Measurements from ENCODE around the gene FGFRL1. TPM values are rescaled to one million over a fixed set of nuclear protein-coding genes. Genes with fewer than 3 reads are reported as not detected.

FGFRL1 gene, protein sequence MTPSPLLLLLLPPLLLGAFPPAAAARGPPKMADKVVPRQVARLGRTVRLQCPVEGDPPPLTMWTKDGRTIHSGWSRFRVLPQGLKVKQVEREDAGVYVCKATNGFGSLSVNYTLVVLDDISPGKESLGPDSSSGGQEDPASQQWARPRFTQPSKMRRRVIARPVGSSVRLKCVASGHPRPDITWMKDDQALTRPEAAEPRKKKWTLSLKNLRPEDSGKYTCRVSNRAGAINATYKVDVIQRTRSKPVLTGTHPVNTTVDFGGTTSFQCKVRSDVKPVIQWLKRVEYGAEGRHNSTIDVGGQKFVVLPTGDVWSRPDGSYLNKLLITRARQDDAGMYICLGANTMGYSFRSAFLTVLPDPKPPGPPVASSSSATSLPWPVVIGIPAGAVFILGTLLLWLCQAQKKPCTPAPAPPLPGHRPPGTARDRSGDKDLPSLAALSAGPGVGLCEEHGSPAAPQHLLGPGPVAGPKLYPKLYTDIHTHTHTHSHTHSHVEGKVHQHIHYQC
- 35.5 and 40.6 TPM in 2 replicates for total RNA-seq (2014; rRNA removed; shearing (Covaris generic))

DNA sequence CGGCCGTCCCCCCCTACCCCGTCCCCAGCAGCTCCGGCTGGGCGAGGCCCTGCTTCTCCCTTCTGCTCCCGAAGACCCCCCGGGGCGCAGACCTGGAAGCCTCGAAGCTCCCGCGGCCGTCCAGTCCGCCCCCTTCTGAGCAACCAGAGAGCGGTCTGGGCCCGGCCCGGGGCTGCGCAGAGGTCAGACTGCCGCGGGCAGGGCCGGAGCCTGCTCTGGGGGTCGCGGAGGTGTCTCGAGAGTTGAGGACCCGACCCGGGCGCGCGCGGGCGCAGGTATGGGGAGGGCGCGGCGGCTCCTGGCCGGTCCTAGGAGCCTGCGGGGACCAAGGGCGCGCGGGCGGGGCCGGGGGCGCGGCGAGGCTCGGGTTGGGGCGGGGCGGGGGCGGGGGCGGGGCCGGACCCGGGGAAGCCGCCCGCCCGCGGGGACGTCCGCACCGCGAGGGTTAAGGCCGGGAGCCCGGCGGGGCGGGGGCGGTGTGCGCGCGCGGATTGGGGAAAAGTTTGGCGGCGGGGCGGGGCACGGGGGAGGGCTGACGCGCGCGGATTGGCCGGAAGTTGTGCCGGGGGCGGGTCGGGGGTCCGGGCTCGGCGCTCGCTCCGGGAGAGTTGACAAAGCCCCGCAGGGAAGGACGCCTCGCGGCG lies at the start of gene FGFRL1:
Gene FGFRL1, plus strand, starts transcription at position 605 of the 644 bp plus-strand sequence. CDS start 860 bp downstream, outside the sequence.
- peak; percentile 93 for DNase-seq (ENCODE audit: low read depth)

DNA sequence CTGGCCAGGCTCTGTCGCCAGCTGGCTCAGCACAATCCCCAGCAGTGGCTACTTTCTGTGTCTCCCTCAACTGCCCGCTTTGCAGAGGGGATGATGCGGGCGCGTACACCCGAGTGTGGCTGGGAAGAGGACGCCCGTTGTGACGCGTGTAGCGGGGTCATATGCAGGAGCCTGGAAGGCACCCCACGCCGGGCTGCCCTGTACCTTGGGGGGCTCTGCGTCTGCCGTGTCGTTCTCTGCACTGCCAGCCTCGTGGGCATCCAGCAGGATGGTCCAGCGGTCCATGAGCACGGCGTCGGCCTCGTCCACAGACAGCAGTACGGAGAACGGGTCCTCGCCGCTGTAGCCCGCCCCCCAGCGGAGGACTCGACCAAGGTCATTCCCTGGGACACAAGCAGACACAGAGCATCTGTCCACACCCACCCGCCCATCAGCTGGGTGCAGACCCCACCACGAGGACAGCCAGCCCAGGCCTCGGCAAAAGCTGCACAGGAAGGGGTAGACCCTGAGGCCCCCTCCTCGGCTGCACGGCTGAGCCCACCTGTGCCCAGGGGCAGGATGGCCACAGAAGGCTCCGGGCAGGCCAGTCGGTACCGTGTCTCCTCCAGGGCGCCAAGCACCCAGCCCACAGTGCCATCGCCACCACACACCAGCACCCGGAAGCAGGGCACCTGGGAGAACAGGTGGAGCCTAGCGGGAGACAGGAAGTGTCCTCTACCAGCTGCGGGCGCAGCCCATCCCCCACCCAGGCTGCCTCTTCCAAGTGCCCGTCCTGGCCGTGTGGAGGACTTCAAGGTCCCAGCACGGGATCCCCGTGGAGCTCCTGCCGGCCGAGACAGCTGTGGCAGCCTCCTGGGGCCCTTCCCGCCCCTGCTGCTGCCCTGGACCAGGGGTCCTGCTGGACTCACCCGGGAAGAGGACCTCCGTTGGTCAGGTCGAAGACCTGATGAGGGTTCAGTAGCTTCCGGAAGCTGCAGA lies 48.9 kb upstream of the FGFRL1 start:
- DNase-seq (ENCODE audit: low read depth), result no peak

DNA sequence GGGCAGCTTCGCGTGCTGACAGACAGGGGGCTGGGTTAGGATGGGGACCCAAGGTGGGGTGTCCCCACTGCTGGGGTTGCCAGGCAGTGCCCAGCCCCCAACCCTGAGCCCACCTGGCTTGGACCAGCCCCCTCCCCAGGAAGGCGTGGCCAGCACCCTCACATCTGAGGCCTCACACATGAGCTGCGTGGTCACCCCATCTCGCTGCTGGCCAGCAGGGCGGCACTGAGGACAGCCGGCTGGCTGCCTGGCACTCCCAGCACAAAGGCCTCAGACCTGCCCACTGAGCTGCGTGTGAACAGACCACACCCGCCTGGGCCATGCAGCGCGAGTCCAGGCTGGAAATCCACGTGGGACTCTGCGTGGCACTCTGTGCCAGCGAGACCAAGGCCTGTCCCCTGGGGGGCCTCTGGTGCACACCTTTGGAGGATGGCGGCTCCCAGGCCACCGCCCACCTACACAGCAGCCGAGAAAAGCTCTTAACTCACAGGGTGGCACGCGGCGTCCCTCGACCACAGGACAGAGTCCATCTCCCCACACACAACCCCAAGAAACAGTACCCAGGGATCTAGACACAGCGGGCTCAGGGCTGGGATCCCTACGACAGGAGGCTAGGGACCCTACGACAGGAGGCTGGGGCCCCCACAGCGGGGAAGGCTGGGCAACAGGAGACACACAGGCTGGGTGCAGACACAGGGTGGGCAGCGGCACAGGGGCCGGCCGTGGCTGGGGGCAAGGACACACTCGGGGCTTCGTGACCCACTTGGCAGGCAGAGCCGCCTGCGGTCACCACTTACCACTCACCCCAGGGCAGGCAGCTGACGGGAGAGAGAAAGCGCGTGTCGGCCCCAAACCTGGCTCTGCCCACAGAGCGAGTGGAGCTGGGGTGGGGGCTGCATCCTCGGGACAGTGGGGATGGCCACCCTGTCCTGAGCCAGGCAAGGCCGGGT lies 47.9 kb upstream of the FGFRL1 start:
- no peak for DNase-seq (ENCODE audit: low read depth)

DNA sequence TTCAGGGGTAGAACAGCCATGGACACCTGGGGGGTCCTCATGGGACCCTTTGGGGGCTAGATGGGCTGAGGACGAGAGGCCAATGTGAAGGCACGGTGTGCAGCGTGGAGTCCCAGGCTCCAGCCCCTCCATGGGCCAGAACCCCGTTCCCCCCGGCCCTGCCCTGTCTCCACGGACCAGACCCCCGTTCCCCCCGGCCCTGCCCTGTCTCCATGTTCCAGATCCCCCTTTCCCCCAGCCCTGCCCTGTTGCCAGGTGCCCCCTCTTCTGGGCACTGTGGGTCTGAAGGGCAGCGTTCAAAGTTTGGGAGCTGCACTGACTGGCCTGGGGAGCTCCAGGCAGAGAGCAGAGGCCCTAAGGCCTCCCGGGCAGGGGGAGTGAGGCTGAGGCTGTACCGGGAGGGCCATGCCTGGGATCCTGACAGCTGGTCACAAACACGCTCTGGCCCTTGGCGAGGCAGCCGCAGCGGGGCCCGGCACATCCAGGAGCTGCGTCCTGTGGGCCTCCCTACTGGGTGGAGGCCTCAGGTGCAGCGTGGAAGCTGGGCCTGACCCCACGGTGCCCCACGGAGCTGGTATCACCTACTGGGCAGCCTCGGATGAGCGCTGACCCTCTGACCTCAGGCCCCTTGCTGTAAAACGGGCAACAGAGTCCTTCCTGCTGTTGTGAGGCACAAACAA lies 46.9 kb upstream of the FGFRL1 start:
- no peak for DNase-seq (ENCODE audit: low read depth)

DNA sequence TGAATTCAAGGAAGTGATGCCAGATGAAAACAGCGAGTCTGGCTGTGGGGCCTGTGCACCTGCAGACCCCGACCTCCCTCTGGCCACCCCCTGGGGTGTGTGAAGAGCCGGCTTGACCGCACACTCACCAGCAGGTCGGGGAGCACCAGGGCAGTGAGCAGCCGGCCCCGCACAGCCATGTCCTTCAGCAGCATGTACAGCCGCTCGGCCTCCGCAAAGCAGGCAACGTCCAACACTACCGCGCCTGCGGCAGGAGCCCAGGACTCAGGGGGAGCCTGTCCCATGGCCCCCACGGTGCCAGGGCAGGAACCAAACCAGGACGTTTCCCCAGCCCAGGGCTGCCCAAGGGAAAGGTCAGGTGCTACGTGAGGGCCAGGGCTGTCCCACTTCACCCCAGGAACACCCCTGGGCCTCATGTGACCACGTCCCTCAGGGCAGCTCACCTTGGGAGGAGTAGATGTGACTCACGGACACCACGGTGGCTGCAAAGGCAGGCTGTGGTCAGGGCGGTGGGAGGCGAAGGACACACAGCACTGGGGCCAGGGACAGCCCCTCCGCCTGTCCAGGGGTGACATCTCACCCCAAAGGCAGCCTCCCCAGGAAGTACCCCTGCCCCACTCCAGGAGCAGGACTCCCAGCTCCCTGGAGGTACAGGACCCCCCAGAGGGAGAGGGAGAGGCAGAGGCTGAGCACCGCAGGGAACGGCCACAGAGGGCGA lies 46.2 kb upstream of the FGFRL1 start:
- no peak for DNase-seq (ENCODE audit: low read depth)

DNA sequence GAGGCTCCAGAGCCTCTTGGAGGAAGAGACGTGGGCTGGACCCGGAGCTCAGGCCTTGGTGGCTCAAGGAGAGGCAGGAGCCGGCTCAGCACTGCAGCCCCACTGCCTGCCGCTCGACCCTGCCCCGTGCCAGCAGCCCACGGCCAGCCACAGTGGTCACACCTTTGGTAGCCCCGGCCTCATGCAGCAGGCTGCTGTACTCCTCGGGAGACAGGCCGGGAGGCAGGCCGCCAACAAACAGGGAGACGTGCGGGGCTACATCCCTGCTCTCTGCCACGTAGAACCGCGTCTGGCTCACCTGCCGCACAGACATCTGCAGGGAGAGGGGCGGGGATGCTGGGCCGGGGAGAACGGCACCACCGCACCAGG lies 45.7 kb upstream of the FGFRL1 start:
- DNase-seq (ENCODE audit: low read depth), result no peak

DNA sequence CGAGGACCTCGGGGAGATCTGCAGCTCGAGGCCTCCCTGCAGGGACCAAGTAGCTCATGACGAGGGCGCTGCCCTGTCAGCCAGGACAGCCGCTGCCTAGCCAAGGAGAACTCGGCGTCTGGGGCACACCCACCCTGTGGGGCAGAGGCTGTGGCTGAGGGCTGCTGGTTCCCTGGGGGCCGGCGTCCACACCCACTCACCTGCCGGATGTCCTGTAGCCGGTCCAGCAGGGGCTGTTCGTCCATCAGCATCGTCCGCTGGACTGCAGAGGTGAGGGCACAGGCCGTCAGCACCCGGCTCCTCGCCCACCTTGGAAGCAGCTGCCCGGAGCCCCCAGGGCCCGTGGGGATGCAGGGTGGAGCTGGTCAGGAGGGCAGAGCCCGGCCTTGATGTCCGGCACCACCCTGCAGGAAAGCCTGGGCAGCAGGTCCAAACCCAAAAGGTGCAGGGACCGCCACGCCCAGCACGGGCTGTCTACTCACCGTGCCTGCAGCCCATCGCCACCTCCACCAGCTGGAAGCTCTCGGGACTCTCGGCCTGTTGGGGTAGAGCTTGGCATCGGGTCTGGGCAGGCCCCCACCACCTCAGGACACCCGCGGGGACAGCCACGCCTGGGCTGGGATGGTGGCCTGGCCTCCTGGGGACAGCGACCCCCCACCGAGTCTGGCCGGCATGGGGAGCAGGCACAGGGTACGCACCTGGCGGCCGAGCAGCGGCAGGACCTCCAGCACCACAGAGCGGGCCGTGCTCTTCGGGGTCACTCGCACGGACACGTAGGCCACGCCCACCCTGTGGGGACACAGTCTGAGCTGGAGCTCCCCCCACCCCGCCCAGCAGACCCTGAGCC lies 44.9 kb upstream of the FGFRL1 start:
- no peak for DNase-seq (ENCODE audit: low read depth)

DNA sequence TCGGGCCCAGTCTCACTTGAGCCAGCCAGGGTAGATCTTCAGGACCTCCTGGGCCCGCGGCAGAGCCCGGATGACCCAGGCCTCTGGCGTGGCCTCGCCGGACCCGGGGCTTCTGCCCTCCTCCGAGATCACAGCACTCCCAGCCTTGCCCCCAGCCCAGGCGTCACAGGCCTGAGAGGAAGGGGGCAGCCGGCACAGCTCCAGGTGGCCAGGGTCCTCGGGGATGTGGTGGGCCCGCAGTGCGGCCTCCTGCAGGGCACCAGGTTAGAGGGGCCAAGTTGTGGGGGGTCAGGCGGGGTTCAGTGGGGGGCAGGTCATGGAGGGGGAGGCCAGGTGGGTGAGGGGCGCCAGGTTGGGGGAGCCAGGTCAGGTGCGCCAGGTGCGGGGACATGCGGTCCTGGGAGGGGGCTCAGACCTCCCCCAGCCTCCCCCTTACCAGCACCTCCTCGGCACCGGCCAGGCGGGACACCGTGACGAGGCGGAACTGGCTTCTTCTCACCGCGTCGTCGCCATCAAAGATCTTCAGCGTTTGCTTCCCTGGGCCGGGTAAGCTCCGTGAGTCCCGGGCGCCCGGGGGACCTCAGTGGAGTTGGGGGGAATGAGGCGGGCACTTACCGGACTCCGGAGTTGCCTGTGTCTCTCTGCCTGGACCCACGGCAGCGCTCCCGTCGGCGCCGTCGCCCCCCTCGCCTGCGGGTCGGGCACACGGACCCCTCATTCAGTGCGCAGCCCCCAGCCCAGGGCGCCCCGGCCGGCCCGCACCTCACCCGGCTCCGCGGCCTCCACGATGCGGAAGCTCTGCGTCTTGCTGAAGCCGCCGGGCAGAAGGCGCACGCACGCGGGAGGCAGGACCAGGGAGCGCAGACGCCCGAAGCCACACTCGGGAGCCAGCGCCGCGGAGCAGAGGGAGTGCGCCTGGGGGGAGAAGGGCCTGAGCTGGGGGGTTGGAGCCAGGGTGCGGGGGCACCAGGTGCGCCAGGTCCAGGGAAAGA lies 44.0 kb upstream of the FGFRL1 start:
- DNase-seq (ENCODE audit: low read depth), result no peak

DNA sequence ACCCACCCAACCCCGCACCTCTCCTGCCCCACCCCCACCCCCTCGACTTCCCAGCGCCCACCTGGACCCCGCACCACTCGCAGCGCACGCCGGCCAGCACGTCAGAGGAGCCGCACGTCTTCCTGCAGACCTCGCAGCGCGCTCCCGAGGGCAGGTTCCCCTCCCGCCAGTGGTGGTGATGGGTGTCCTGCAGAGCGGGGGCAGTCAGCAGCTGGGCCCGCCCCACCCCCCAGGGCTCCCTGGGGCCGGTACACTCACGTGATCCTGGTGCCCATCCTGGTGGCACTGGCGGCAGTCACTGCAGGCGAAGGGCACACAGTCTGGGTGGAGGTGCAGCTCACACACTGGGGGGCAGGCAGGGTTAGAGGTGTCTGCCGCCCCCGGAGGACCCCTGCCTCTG lies 43.2 kb upstream of the FGFRL1 start:
- no peak for DNase-seq (ENCODE audit: low read depth)

DNA sequence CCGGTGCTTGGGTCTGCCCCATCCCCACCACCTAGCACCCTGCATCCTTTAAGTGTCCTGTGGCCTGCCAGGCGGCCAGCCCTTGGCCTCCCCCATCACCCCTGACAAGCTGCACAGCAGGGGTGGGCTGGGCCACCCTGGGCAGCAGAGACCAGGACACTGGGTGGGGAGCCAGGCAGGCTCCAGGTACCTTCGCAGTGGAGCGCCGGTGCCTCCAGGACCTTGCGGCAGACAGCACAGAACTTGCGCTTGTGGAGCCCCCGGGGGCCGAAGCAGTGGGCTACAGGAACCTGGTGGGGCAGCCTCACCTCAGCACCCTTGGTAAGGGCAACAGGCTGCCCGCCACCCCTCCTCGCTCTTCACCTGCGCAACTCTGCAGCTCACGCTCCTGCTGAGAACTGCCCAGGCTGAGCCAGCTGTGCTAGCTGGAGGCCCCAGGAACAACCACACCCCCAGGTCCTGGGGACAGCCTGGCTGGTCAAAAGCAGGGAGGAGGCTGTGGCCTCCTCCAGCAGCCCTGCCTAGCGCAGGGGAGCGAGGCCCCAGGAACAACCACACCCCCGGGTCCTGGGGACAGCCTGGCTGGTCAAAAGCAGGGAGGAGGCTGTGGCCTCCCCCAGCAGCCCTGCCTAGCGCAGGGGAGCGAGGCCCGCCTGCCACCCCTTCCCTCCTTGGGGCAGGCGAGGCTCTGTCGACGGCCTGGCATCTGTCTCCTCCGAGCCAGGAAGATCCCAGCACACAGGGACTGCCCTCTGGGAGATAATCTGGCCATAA lies 42.6 kb upstream of the FGFRL1 start:
- no peak for DNase-seq (ENCODE audit: low read depth)

DNA sequence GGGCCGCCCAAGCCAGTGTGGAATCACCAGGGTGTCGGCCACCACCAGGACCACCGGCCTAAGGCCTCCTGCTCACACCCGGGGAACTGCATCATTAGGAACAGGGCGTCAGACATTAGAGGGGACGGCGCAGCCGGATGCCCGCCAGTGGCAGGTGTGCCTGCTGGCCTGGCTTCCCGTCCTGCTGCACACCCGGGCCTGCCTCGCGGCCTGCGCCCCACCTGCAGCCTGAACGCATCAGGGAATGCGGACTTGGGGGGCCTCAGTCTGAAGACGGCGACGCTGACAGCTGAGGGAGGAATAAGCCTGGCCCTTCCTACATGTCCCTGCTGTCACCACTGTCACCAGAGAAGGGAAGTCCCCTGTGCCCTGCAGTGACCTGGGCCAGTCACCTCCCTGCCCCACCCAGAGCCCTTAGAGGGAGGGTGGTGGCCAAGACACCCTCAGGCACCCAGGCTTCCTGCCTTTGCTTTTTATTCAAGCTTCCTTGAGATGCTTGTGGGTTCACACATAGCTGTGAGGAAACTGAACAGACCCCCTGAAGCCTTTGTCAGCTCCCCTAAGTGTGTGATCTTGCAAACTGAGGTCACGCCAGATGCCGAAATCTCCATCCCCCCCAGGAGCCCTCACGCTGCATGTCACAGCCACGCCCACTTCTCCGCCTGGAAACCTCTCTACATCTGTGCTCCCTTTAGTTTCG lies 41.2 kb upstream of the FGFRL1 start:
- DNase-seq (ENCODE audit: low read depth), result no peak

DNA sequence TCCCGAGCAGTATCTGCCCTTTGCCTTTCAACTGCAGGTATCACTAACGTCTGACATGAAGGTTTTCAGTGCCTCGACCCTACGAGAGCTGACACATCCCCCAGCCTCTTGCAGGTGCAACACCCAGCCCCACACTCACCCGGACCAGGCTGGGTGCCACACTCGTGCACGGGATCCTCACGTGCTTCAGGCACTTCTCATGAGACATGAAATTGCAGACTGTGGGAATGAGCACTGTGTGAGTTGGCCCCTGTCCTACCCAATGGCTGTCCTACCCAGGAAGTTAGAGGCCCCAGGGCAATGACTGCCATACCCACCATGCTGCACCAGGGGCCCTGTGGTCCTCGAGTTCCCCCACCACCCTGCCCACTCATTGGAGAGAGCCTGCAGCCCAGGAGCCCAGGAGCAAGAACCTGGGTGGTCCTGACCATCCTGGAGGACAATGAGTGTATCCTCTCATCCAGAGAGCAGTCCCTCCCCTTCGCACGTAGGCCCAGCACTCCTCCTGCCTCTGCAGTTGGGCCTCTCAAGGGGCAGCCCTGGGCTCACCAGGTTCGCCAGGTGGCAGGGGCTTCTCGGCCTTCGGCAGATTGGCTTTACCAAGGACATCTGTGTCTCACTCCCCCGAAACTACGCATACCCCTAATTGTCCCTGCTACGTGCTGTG lies 40.4 kb upstream of the FGFRL1 start:
- no peak for DNase-seq (ENCODE audit: low read depth)

DNA sequence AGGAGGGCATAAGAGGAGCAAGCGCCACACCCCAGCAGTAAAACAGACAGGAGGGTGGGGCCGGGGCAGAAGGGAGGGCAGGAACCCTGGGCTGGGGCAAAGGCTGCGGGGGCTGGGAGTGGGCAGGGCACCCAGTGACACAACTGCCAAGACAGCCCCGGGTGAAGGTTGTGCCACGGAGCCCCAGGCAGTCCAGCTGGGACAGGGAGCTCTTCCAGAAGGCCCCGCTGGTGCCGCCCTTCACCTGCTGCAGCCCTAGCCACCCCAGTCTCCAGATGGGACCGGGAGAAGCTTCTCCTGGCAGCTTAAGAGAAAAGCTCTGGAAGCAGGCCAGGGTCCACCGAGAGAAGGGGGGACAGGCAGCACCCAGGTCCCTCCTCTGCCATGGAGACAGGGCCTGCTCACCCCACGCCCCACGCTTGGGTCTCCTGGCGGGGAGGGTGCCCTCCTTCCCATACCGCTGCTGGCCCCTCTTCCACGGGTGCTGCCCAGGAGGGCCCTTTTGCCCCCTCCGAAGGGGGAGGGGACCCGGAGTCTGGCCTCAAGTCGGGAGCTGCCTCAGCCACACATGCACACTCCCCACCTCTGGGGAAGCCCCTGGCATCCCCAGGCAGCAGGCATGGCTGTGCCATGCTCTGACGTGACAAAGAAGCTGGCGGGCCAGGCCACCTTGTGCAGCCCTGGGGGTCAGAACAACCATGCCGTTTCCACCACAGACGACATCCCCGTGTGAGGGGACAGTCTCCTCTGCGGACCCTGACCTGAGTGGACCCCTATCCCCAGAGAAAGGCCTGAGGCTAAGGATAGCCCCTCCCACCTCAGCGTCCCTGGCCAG lies 39.5 kb upstream of the FGFRL1 start:
- DNase-seq (ENCODE audit: low read depth), result no peak

DNA sequence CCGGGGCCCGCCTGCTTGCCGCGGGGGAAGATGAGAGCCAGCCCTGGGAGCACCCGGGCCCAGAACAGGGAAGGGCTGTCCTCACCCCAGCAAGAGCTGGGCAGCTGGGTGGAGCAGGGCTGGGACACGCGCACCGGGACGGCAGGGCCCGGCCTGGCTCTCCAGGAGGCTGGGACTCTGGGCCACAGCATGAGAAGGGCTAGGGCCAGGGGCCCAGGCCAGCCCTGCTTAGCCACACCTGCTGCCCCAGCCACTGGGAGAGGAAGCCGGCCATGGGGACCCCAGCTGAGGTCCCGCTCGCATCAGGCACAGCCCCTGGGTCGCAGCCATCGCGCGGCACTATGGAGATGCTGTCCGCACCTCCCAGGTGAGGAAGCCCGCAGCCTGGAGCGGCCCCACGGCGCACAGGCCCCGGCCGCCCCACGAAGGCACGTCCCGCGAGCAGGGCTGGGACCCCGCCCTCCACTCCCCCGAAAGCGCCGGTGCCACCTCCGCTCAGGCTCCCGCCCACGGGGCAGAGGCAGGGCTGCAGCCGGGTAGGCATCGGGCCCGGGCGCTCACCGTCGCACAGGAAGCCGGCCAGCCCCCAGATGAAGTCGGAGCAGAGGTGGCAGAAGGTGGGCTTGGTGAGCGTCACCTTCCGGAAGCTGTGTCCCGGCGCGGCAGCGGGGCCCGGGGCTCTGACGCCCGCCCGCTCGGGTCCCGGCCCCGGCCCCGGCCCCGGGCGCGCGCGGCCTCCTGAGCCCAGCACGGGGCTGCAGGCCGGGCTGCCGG lies 38.6 kb upstream of the FGFRL1 start:
- peak; percentile 30 for DNase-seq (ENCODE audit: low read depth)

Measured in Daoy (cell line).